ENCODE data around the gene STAT1.
"Not testable (repeated sequence)": the region's sequence is repeated elsewhere in the genome, so short reads cannot be mapped to it uniquely, and the experiment has no call there.

The STAT1 gene

DNA sequence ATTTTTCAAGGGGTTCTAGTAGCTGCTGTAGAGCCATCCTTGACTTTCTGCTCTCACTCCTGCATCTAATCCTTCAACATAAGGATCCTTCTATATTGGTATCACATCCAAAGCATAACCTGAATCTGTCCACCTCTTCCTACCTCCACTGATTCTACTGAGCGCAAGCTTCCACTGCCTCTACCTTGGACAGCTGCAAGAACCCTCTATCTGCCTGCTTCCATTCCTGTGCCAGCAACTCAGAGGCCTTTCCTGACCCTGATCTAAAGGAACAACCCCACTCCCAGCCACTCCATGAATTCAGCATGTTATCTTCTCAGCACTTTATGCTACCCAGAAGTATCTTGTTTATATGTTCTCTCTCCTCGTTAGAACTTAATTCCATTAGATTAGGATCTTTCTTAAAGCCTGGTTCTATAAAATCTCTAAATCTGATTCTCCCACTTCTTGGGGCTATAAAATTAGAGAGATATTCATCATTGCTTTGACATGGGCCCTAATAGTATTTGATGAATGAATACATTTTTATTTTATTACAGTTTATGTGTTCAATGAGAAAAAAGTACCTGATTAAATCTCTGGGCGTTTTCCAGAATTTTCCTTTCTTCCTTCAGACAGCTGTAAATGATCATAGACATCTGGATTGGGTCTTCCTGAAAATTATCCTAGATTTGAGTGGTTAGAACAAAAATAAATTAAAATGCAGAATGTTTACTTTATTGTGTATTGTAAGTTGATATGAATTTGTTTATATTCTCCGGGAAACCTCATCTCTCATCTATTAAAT is 6.8 kb downstream of the STAT1 start:
- DNase-seq (ENCODE audit: low spot score), result no peak

DNA sequence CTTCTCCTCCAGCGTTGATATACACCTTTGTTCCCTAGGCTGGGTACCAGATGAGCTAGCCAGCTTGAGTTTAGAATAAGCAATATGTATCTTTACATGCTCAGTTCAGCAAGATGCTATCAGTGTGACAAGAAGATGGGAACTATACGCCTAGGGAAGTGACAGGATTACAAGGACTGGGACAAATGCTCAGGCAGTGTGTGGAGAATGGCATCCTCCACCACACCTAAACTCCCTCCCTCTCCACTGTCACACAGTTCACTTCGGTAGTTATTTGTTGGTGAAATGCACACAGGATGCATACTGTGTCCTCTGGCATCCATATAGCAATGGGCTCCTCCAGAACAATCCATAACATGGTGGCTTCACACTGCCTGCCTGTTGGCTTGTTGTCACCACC is 7.7 kb downstream of the STAT1 start:
- no peak for DNase-seq (ENCODE audit: low spot score)

DNA sequence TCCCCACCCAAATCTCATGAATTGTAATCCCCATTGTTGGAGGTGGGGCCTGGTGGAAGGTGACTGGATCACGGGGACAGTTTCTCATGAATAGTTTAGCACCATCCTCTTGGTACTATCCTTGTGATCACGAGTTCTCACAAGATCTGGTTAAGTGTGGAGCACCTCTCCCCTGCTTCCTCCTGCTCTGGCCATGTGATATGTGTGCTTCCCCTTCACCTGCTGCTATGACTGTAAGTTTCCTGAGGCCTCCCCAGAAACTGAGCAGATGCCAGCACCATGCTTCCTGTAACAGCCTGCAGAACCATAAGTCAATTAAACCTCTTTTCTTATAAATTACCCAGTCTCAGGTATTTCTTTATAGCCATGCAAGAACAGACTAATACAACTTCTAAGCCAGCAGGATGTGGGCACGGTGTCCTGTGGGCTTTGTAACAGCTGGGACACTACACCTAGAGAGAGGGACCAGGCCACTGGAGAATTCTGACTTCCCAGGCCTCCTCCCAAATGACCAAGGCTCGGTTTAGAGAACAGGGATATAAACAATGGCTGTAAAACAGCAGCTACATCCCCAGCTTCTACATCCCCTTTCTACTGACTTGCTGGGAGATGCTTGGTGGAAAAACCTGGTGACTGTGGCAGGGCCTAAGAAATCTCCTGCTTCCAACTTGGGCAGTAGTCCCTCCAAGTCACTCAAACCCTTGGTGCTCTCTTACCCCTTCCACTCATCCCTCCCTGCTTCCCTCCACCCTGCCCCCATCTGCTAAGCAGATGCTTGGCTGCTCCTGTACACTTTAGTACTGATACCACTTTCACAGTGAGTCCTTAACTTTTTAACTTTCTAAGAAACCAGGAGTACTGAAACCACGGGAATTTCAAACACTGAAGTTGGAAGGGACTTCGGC is 10.3 kb downstream of the STAT1 start:
- no peak for DNase-seq (ENCODE audit: low spot score)

DNA sequence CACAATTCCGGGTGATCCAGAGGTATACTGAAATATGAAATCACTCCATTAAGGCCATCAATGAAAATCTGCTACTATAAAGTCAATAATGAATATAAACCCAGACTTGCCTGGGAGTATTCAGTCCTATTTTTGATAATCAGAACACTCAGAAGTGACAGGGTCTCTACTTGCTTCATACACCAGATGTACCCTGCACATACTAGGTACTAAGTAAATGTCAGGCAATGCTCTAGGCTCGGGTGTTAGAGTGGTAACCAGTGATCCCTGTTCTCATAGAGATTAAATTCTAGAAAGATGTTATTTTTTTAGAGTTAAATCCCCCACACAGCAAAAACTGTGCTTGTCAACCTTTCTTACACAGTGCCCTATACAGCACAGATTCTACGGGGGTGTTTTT is 12.3 kb downstream of the STAT1 start:
- no peak for DNase-seq (ENCODE audit: low spot score)

DNA sequence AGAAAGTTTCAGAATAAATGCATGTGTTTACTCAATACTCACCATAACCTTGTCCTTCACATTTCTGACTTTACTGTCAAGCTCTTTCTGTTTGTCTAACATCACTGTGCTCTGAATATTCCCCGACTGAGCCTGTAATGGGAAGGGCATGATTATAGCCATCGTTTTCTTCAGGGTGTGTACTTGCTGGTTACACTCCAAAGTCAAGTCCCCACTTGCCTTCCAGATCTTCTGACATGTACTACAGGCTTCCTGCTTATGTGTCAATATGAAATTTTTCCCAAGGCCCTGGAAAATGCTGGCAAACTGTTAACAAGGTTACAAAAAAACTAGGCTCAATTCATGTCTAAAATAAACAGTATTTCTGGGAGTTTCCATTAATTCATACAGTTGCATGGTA is 12.9 kb downstream of the STAT1 start:
- DNase-seq (ENCODE audit: low spot score), result no peak

DNA sequence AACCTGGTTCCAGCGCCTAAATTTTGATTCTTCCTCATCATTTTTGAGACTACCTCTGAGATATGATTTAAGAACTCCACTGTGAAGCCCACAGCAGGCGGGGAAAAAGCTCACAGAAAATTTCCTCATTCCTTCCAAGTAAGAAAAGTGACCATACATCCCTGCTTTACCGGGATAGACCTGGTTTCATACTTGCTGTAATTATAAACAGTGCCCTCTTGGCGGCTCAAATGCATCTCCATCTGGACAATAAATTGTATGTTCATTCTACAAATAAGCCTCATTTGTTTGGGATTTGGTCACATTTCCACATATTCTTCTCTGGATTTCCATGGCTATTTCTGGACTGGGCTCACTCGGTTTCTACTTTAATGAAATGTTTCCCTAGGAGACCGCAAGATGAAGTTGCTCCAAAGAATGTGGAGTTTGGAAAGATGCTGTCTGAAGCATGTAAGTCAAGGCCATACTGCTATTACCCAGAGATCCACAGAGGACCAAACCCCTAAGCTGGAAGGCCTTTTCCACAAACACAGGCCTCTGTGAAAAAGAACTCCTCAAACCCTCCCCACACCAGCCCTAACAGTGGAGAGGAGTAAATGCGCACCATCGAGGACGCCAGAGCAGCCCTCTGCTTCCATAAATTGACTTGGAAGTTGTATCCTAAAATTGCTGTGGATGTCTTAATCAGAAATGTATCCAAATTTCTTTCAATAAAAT is 13.9 kb downstream of the STAT1 start:
- no peak for DNase-seq (ENCODE audit: low spot score)

DNA sequence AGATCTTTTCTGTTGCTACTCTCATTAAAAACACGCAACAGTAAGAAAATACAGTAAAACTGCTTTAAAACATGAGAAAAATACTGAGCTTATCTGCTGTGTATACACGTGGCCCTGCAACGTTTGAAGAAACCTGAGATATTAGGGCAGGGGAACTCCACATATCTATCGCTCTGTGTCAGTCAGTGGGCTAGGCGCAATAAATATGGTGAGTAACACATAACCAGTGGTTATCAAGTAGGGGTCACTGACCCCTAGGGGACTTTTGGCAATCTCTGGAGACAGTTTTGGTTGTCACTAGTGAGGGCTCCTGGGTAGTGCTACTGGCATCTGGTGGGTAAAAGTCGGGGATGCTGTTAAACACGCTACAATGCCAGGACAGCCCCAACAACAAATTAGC is 14.9 kb downstream of the STAT1 start:
- DNase-seq (ENCODE audit: low spot score), result no peak

DNA sequence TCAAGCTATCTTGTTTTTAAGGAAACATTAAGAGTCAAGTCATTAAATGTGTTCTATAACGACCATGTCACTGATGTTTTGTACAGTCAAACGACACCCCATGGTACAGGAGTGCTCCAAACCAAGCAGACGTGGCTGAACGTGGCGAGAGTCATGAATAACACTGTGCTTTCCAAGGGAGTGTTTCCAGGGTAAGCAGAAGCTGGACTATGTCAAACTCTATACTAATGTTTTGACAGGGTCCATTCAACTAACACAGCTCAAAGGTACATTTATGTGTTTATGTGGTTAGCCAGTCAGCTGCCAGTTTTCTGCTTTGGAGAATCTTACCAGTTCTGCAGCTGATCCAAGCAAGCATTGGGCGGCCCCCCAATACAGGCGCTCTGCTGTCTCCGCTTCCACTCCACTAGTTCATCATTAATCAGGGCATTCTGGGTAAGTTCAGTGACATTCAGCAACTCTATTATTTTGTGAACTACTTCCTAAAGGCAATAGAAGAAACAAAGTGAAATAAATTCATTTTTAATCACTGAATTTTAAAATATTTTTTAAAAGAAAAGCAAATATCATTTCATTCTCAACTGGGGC is 16.4 kb downstream of the STAT1 start:
- DNase-seq (ENCODE audit: low spot score), result no peak

DNA sequence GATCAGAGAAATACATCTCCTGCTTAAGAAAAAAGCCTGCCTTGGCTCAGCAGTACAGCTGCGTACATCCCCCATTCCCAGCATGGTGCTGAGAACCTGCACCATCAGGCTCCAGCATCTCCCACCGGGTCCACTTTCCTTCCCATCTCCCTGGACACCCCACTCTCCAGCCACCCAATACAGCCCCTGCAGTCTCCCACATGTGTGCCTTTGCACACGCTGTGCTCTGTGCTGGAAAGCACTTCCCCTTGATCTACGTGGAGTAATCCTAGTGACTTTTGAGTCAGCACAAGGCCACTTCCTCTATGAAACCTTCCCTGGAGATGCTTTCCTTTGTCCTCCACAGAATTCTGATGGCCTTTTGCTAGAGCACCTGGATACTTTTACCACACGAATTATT is 17.0 kb downstream of the STAT1 start:
- DNase-seq (ENCODE audit: low spot score), result no peak

DNA sequence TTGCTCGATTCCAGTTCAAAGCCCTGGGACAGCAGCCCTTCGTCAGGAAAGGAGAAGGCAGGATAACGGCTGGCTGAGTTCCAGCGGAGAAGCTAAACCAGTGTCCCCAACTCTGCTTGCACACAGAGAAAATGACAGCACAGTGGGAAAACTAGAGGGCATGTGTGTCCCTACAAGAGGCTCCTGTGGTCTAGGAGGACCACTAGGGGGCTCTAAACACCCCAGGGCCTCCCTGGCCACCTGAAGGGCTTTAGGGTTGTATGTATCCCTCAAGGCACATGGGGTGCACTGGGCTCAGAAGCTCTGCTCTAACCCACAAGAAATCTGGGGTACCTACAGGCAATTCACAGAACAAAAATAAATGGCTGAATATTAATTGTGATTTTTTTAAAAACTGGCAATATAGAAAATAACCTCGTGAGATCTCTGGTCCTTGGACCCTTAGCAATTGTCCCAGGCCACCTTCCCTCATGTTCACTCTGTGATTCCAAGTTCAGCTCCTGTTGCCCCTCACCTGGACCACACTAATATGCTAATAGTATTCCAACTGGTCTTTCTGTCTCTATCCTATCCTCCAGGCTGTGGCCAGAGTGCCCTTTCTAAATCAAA is 17.5 kb downstream of the STAT1 start:
- peak; percentile 74 for DNase-seq (ENCODE audit: low spot score)

DNA sequence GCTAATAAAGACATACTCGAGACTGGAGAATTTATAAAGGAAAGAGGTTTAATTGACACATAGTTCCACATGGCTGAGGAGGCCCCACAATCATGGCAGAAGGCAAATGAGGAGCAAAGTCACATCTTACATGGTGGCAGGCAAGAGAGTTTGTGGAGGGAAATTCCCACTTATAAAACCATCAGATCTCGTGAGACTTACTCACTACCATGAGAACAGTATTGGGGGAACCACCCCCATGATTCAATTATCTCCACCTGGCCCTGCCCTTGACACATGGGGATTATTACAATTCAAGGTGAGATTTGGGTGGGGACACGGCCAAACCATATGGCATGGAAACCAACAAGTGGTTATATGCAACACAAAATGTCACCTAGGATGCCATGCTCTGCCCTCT is 18.7 kb downstream of the STAT1 start:
- DNase-seq (ENCODE audit: low spot score), result not testable (repeated sequence)

DNA sequence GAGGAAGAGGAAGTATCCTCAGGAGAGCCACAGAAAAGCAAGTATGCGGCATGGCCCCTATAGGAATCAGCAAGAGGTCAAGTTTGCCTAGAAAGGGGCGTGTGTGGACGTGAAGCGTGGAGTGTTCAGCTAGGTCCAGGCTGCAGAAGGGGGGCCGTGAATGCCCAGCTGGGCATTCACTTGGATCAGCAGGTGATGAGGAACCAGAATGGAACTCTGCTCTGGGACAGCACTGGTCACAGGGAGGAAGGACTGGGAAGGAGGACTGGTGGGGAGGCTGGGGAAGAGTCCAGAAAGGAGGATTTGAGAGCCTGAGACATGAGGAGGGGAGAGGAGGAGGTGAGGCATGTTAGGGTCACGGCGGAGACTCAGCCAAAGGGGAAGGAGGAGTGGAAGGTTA is 19.8 kb downstream of the STAT1 start:
- no peak for DNase-seq (ENCODE audit: low spot score)

DNA sequence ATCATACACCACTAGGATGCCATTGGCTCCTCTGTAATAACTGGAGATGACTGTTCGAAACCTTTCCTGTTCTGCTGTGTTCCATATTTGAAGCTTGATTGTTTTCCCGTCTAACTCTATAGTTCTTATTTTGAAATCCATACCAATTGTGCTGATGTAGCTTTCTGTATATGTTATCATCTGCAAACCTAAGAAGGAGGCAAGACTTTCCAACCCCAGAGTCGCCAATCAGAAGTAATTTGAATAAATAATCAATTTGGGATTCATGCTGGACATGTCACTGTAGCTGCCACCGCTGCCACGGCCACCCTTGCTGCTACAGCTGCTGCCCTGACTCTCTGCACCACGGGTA is 20.7 kb downstream of the STAT1 start:
- DNase-seq (ENCODE audit: low spot score), result no peak

DNA sequence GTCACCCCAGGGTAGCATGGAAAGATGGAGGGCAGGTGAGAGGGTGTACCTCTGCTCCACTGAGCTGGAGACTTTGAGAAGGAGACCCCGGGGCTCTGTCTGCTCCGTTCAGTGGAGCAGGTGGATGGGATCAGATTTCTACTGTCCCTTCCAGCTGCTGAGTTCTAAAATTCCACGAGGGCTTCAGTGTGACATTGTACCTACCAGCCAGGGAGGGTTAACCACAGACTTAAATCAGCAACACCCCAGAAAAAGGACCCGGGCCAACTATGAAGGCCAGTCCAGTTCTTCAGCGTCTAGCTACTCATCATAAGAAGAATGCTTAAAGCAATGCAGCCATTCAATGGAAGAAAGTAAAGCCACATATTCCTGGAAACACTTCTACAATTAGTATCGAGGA is 23.8 kb downstream of the STAT1 start:
- DNase-seq (ENCODE audit: low spot score), result no peak

DNA sequence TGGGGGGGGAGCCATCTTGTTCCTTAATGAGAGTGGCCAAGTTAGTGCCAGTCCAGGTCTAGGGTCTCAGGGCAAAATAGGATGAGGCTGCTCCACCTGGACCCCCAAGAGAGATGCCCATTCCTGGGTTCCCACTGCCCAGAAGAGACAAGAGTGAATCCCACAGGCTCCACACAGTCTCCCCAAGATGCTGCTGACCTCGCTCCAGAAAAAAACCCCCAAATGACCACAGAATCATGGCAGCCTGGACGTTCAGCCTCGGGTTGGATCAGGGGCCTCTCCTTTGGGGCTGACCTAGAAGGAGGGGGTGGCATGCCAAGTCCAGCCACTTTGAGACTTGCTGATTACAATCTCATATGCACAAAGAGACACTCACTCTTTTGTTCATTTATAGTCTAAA is 25.1 kb downstream of the STAT1 start:
- DNase-seq (ENCODE audit: low spot score), result no peak

DNA sequence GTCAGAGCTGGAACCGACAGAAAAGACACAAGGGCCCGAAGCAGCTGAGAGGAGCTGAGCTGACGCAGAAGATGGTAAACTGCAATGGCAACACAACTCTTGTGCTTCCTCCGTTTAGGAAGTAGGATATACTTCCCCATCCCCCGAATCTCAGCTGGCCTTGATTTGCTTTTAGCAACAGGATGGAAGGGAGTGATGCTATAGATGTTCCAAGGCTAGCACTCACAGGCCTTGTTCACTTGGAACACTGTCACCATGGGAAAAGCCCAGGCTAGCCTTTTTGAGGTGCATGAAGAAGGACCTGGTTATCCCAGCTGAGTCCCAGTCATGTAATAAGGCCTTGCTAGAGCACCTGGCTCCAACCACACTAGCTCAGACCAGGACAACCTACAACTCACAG is 26.0 kb downstream of the STAT1 start:
- DNase-seq (ENCODE audit: low spot score), result no peak

DNA sequence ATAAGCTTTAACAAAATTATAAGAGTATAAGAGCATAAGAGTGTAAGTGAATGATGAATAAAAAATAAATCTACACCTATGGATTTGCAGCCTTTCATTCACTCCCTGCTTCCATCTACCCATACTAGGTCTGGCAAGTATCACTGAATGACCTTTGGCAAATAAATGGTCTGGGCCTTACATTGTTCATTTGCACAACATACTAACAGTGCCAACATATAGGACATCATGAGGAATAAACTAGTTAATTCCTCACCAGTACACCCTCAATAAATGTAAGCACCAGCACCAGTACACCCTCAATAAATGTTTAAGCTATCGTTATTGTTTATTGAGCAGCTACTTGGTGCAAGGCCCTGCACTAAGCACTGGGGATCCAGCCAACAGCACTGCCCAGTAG is 26.9 kb downstream of the STAT1 start:
- no peak for DNase-seq (ENCODE audit: low spot score)

DNA sequence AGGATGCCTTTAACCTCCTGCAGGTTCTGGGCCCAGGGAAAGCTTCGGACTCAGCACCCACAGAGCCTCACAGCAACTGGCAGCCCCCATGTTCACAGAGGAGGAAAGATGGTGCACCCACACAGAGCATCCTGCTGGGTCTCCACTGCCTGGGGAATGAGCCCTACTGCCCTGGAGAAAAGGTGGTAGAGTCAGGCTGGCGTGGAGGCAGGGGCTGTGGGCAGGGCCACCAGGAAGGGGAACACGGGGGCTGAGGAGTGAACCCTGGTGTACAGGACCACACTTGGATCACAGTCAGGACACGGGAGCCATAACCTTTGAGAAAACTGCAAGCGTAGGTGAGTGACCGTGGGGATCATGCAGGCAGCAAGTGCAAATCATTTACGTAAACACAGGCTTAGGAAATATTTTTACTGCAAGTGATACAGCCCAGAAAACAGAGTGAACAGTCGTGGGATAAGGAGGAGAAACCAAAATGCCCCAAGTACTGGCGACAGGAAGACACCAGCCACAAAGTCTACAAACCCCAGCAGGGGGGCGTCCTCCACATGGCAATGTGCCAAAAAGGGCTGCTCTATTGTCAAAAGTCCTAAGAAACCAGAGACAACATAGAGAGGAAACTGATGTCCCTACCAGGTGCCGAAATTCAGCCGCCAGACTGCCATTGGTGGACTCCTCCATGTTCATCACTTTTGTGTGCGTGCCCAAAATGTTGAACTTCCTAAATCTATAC is 27.6 kb downstream of the STAT1 start:
- no peak for DNase-seq (ENCODE audit: low spot score)

DNA sequence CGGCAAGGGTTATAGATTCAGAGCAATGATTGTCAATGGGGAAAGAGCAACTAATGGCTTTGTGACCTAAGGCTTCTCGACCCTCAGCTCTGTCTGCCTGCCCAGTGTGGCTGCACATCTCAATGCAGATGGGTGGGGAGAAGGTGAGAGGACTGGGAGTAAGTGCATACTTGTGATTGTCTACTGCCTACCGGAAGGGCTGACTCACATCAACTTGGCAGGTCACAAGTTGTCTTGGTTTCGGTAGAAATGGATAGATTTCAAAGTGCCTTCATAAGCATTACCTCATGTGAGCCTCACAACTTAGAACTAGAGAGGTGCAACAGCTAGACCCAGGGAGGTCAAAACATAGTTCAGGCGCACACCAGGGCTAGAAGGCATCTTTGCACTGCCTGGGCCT is 29.4 kb downstream of the STAT1 start:
- DNase-seq (ENCODE audit: low spot score), result no peak

DNA sequence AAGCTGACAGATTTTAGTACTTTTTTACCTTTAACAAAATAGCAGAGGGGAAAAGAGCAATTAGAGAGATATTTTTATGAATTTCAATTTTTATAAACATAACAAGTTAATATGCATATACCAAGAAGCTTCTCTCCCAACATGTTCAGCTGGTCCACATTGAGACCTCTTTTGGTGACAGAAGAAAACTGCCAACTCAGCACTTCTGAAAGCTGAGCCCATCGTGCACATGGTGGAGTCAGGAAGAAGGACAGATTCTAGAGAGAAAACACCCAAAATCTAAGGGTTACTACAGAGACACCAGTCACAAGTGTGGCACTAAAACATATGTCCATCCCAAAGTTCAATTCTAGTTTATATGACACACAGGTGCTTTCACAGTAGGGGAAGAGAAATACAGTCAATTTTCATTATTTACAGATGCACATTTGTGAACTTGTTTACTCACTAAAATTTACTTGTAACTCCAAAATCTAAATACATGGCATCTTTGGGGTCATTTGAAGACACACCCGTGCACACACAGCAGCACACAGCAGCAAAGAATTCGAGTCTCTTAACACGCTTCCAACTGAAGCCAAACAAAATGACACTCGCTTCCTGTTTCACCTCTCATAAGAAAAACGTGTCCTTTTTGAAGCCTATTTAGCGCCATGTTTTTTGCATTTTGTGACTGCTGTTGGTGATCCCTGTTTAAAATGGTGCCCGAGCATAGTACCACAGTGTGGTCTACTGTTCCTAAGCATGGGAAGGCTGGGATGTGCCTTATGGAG is 31.5 kb downstream of the STAT1 start:
- no peak for DNase-seq (ENCODE audit: low spot score)

DNA sequence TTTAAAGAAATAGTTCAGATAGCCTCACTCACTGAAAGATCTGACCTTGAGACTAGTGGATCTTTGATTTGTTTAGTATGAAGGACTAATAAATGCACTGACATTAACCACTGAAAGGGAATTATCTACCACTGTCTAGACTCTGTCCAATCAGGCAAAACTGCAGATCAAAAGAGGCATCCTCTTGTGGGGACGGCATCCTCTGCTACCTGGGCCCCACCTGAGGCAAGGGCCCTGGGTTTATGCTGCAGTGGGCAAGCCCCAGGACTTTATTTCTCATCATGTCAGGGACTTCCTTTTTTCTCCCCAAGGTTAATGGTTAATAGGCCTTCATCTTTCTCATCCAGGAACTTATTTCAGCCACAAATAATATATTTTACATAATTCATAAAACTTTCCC is 32.2 kb downstream of the STAT1 start:
- no peak for DNase-seq (ENCODE audit: low spot score)
